T-helper 22 cell (primary cell): ENCODE results near the gene CD74.

Experiments
- DNase-seq: peaks from one replicate; pipeline ENCODE4 v3.0.0-alpha.2; 2020; ENCODE audit warnings: low read depth

The CD74 gene

DNA sequence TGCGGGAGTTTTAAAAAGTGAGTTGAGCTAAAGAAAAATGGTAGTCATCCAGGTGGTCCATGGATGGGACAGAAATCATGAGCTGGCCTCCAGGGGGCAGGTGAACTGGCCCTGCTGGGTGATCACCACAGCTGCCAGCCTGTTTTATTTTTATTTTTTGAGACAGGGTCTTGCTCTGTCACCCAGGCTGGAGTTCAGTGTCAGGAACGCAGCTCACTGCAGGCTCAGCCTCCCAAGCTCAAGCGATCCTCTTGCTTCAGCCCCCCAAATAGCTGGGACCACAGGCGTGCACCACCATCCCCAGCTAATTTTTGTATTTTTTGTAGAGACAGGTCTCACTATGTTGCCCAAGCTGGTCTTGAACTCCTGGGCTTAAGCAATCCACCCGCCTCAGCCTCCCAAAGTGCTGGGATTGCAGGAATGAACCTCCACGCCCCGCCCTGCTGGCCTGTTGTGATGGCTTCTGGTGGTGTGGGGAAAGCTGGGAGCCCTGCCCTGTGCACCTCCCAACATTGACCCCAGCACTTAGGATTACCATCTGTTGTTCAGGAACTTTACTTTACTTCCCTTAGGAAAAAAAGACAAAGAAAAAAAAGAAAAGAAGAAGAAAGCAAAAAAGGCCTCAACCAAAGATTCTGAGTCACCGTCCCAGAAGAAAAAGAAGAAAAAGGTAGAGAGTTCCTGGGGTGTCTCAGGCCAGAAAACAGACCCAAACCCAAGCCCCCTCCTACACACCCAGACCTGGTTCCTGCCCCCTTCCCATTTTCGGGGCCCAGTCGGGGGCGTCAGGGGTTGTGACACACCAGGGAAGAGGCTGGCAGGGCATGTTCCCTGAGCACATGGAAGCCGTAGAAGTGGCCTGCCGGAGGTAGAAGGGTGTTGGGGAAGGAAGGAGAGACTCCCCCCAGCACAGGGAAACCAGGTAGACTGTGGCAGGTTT, 14.7 kb downstream of the CD74 start:
- DNase-seq: no peak

DNA sequence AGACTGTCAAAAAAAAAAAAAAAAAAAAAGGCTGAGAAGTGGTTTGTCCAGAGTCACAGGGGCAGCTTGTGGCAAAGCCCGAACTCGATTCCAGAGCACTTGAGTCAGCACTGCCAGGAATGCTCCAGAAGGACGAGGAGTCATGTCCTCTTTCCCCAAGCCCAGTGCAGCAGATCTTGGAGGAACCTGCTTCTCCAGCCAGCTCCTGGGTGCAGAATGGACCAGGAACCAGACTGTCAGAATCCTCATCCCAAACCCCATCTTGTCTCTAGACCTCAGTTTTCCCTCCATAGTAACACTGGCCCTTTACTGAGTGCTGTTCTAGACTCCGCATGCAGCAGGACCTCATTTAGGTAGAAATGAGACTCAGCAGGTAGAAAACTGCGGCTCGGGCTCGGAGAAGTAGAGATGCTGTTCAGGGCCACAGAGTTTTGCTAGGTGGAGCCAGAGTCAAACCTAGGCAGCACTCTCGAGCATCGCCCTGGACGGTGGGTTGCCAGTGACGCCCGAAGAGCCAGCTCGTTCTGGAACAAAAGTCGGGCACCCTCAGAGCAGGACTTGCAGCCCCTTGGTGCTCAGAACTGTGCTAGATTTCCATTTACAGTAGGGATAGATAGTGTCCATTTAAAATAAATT, 15.4 kb downstream of the CD74 start:
- no peak for DNase-seq

DNA sequence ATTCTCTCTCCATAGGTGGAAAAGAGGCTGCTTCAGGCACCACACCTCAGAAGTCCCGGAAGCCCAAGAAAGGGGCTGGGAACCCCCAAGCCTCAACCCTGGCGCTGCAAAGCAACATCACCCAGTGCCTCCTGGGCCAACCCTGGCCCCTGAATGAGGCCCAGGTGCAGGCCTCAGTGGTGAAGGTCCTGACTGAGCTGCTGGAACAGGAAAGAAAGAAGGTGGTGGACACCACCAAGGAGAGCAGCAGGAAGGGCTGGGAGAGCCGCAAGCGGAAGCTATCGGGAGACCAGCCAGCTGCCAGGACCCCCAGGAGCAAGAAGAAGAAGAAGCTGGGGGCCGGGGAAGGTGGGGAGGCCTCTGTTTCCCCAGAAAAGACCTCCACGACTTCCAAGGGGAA, 16.4 kb downstream of the CD74 start:
- no peak for DNase-seq

DNA sequence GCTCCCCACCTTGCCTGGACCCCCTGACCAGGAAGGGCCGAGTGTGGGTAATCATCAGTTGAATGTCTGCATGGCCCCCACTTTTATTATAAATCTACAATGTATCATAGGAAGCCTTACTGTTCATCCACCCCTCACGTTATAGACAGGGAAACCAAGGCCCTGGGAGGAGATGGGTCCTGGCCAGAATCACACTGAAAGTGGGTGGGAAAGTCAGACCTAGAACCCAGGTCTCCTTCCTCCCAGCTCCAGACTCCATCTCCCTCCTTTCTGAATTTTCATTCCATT, 17.1 kb downstream of the CD74 start:
- no peak for DNase-seq

DNA sequence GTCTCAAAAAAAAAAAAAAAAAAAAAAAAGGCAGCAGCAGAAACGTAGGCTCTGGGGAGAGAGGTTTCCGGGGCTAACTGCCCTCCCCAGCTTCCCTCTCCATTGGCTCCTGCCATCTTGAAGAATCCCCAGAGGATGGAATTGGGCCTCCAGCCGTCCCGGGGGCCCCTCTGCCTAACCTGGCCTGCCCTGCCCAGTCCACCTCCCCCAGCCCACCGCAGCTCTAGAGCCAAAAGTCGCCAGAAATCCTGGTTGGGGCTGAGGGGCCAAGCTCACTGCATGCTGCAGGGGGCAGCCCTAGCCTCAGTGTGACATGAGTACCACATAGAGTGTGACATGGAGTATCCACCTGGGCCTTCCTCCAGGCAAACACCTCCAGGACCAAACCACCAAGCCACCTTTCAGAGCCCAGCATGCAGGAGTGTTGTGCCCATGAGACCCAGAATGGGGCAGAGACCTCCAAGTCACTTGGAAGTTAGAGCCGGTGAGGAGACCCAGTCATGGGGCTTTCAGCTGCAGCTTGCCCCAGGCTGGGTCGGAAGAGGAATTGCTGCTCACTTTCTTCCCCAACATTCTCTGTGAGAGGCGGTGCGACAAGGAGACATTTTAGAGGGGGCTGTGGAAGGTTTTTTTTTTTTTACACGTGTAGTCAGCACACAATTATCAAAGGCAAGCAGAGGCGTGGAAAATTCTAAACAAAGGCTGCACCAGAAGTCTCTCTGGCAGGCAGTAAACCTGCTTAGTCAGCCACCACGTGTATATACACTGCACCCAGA, 17.6 kb downstream of the CD74 start:
- no peak for DNase-seq

DNA sequence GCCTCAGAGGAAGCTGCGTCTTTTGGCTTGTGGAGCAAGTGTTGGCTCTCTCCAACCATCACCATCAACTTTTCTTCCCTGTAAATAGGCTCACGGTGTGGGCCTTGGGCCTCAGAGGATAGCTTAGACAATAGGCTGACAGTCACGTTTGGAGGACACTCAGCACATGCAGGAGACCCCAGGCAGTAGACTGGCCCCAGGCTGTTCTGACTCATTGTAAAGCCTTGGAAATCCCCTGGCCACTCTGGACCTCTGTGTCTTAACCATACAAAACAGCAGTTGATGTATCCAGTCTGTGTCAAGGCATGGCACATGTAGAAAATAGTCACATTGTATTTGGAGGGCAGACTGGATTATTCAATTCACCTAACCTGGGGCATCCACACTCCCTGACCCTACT, 18.6 kb downstream of the CD74 start:
- no peak for DNase-seq

DNA sequence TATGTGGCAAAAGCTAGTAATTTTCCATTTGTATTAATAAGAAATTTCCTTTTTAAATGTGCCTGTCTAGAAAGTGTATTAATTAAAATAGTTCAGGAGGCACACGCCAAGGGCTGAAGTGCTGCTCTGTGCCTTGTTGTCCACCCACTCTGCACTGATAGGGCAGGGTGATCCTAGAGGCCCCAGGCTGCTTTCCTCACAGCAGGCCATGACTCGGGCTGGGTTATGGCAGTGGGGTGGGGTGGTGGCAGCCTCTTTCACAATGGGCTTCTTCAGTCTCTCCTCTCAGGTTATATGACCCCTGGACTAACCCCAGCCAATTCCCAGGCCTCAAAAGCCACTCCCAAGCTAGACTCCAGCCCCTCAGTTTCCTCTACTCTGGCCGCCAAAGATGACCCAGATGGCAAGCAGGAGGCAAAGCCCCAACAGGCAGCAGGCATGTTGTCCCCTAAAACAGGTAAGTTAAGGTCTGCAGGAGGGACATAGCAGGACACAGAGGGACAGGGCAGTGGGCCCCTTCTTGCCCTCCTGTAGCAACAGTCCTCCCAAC, 19.5 kb downstream of the CD74 start:
- DNase-seq: no peak

DNA sequence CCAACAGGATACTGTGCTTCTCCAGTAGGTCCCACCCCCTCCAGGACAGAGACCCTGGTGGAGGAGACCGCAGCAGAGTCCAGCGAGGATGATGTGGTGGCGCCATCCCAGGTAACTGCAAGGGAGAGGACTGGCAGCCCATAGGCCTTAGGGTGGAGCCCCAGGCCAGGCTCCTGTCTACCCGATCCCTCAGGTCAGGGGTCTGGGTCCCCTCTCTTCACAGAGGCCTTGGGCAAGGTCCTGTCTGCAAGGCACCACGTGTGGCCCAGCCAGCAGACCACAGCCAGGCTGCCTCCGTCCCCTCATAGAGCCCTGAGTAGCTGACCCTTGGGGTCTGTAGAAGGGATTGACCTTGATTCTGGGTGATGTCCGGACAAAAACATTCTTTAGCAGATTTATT, 20.0 kb downstream of the CD74 start:
- no peak for DNase-seq

DNA sequence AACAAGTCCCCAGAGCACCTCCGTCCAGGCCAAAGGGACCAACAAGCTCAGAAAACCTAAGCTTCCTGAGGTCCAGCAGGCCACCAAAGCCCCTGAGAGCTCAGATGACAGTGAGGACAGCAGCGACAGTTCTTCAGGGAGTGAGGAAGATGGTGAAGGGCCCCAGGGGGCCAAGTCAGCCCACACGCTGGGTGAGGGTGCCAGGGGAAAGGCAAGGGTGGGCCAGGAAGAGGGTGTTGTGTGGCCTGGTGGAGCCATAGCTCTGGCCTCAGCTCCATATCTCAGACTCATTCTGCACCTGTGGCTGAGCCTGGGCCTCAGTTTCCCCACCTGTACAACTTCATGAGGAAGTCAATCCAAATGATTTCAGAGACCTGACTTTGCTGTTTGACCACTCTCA, 20.7 kb downstream of the CD74 start:
- no peak for DNase-seq

DNA sequence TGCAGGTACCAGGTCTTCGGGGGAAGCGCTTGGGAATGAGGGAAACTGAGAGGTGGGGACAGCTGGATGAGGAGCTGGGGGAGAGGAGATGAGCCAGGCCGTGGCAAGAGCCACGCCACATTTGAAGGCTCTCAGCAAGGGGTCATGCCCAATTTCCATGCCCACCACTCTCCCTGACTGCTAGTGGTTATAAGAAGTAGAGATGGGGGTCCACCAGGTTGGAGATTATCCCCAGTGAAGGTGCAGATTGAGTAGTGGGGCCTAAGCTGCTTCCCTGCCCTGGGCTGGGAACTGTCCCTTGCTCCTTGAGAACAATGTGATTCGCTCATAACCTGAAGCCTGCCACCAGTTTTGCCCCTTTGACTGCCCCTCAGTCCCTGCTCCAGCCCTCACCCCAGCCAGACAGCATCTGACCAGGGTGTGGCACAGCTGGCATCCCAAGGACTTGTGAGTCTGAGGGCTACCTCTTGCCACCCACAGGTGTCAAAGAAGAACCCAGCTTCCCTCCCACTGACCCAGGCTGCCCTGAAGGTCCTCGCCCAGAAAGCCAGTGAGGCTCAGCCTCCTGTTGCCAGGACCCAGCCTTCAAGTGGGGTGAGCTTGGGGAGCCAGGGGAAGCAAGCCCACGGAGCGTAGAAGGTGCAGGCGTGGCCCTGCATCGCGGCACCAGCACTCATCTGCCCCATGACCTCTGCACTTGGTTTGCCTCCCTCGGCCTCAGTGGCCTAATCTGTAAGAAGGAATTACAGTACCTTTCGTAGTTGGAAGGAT, 21.5 kb downstream of the CD74 start:
- DNase-seq: no peak

DNA sequence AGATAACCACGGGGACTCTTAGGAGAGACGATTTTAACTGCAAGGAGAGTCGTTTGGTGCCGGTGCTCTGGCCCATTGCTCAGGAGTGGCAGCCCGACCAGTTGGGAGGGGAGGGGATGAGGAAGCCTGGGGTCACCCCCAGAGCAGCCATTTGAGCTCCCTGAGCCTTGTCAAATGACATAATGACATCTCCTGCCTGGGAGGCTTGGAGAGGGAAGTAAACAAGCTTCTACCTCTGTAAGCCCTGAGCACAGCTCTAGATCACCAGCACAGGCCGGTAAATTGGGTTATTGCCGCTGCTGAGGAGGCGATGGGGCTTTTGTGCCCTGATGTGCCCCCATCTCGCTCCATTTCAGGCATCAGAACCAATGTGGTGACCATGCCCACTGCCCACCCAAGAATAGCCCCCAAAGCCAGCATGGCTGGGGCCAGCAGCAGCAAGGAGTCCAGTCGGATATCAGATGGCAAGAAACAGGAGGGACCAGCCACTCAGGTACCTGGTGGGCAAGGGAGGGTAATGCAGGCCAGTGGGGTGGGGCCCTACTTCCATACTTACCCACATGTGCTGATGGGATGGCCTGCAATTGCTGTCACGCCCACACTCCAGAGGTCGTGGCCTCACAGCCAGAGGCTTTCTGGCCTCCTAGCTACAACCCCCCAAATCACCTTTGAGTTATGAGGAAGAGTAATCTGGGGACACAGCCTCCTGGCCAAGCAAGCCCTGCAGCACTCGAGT, 23.0 kb downstream of the CD74 start:
- no peak for DNase-seq

DNA sequence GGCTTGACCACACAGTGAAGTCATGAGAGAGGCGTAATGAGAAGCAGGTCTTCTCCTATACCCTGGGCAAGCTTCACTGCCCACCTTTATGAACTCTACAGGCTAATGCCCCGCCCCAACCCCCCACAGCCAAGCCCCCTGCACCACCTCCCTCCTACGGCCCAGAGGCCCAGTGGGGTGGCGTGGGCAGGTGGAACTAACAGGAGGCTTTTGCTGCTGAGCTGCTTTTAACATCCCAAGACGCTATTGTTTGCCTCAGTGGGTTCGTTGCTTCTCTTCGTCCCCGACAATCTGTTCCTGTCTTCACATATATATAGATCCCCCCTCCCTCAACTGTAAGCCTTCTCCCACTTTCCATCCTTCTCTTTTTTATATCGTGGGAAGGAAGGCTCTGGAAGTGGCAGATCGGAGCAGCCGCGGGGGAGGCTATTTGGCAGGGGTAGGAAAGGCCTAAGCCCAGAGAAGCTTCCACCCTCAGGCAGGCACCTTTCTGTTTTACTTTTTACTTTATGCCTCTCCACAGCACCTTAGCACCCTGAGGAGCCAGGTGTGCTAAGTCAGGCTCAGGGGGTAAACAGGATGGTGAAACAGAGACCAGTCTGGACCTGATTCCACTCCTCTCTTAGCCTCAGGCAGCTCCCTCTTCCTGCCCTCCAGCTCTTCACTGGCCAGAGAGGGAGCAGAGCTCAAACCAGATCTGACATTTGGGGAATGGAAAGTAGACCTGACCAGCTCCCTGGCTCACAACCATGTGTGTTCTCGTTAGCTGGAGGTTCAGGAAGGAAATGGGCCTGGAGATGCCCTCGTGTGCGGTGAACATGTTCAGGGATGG, 26.5 kb downstream of the CD74 start:
- DNase-seq: no peak

DNA sequence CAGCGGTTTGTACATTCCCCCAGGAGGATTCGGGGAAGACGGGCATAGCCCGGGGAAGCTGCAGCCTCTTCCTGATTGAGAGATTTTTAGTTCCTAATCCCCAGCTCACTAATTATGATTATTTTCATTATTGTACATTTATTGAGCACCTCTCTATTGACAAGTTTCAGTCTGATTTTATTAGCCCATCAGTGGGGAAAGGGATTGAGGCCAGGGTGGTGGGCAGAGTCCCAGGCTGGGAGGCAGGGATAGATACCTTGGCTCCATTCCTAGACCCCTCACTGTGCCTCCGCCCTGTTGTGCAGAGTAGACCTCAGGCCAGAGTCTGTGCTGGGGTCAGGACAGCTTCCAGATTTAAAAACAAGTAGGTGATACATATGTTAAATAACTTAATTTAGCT, 28.0 kb downstream of the CD74 start:
- DNase-seq: no peak

DNA sequence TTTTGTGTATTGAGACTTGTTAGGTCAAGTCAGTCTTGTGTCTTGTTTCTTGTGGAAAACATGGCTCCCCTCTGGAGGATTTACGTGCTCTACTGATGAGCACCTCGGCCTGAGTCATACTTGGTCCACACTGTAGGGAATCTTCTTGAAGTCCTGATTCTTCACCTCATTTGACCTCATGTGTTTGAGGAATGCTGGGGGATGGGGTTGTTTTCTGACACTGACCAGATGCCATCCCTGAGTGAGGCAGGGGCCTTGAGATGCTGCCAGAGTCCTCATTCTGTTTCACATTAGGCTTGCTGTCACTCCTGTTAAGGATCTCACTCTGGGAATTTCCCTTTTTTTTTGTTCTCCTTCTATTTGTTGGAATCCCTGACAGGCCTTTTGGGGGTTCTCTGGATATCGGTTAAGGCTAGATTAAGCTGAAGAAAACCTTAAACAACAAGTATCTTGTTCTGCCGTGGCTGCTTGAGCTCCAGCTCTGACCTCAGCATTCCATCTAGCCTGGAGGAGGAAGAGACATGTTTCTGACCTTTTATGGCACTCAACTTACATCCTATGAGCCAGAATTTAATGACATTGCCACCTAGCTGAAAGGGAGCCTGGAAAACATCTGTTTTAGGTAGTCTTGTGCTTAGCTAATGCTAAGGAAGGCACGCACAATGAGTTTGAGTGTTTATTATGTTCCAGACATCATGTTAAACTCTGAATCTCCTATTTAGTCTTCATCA, 34.6 kb downstream of the CD74 start:
- DNase-seq: no peak

DNA sequence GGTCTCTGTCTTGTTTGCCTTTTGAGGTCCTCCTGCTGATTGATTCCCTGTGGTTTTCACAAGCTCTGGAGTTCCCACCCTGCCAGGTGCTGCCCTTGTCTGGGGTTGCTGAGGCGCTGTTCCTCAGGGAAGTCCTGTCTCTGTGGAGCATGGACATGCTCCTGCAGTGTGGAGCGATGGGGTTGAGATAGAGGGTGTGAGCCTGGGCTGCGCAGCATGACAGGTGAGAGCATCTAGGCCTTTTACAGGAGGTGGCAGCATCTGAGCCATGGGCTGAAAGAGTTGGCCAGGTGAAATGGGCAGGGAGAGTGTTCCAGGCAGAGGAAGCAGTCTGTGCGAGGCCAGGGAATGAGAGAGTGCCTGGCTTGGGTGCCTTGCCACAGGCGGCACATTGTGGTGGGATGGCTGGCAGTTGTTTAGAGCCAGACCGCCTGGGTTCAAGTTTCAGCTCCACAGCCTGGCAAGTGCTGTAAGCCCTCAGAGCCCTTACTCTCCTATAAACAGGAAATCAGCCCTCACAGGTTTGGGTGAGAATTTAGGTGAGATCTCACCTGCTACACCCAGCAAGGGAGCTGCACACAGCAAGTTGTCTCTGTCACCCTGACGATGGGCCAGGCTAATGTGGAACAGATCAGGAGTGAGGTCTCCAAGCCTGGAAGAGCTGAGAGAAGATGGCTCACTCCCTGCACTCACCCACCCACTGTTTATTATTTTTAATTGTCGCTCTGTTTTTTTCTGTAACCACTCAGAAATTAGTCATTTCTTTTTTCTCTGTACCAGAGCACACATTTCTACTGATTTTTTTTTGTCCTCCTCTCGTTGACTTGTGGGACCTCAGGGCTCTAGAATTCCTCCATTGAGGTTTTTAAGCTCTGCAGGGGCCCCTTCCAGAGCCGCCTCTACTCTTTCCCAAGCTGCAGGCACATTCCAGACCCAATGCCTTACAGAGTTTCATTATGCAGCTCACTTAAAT, 35.6 kb downstream of the CD74 start:
- no peak for DNase-seq

DNA sequence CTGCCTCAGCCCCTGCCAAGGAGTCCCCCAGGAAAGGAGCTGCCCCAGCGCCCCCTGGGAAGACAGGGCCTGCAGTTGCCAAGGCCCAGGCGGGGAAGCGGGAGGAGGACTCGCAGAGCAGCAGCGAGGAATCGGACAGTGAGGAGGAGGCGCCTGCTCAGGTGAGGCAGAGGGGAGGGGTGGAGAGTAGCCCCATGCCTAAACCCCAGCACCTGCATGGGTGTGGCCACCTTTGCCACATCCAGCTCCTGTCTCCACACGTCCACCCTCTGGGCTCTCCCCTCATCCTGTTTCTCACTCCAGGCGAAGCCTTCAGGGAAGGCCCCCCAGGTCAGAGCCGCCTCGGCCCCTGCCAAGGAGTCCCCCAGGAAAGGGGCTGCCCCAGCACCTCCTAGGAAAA, 38.1 kb downstream of the CD74 start:
- no peak for DNase-seq

DNA sequence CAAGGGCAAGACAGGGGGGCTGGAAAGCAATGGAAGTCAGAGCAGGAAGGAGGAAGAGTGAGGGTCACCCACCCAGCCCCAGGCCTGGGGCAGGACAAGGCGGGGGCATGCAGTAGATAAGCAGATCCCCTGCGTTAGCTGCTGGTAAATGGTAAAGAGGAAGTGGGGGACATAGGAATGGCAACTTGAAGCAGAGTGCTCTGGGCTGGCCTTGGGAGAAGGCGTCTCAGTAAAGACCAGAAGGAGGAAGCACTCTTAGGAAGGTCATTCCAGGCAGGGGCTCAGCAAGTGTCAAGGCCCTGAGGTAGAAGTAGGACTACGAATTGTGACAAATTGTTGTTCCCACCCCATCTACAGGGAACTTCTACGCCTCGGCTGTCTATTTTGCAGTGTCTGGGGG, 40.1 kb downstream of the CD74 start:
- no peak for DNase-seq

DNA sequence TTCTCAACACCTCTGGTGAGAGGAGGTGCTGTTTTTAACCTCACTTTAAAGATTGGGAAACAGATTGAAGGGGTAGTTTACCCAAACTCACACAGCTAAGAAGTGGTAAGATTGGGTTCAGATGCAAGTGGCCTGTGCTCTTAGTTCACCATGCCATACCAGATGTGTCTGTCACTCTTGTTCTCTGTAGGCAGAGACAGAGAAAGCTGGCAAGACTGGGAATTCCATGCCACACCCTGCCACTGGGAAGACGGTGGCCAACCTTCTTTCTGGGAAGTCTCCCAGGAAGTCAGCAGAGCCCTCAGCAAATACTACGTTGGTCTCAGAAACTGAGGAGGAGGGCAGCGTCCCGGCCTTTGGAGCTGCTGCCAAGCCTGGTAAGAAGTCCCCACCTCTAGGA, 44.2 kb downstream of the CD74 start:
- DNase-seq: no peak

DNA sequence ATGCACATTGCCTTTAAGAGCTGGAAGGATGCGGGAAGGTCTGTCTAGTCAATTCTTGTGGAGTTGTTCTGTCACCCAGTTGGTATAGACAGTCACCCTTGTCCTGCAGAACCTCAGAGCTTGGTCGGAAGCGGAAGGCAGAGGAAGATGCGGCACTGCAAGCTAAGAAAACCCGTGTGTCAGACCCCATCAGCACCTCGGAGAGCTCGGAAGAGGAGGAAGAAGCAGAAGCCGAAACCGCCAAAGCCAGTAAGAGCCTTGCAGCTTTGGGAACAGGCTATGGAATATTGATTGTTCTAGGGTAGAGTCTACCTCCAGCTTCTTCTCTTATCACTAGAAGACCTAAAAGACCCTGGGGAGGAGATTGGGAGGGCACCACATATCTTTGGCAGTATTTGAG, 48.7 kb downstream of the CD74 start:
- DNase-seq: no peak
